Thyroid gland (tissue), 4 donors: ENCODE data around the gene COL23A1.

ENCODE experiments used
- POLR2A ChIP-seq, 2 donors: fragments of 450-650 bp; IDR thresholded peaks; one replicate each; pipeline ENCODE4 v1.6.1; 2017; ENCODE audit warnings: antibody characterized with exemption in 2 of 2, mild to moderate bottlenecking in 2 of 2, moderate library complexity in 1 of 2
- TF ChIP-seq, protein P1 (sequence below), 6 experiments: fragments of 200-600 bp in 3 of 6; fragments of 450-650 bp in 3 of 6; sonication (generic) in 3 of 6; IDR thresholded peaks; one replicate each; pipeline ENCODE4 v1.5.1; 2016 to 2019; ENCODE audit warnings: antibody characterized with exemption in 6 of 6, mild to moderate bottlenecking in 2 of 6, inconsistent platforms in 1 of 6, moderate library complexity in 1 of 6

DNA sequence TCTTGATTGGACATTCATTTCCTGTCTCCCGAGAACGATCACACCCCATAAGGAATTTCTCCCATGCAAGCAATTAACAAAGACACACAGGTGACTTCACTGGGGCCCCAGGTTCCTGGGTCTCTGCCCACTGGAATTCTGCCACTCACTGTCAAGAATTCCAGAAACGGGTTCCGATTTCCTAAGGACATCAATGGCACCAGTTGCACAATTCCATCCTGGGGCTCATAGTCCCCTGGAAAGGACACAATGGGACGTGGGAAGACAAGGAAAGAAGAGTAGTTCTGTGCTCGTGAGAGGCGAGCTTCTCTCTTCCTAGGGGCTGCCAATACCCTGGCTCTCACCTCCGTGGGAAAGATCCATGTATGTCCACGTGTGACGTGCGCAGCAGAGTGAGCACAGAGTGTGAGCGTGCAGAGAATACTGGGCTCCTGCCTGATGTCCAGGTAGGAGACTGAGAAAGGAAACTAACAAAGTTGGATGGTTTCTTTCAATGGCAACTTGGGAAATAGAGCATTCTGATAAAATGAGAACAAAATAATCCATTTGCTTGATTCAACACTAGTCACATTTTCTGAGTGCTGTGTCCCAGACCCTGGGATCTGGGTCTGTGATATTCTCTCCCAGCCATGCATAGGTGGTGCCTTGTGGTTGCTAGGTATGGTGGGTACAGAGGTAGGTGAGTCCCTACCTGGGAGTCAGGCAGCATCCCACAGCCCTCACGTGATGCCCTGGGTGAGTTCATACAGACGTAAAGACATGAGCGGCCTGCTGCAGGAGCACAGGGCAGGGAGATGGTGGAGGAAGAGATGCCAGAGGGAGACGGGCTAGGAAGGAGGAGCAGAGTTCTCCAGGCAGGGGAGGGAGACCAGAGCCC lies 159.8 kb downstream of the COL23A1 start:
- TF ChIP-seq, protein P1, sequence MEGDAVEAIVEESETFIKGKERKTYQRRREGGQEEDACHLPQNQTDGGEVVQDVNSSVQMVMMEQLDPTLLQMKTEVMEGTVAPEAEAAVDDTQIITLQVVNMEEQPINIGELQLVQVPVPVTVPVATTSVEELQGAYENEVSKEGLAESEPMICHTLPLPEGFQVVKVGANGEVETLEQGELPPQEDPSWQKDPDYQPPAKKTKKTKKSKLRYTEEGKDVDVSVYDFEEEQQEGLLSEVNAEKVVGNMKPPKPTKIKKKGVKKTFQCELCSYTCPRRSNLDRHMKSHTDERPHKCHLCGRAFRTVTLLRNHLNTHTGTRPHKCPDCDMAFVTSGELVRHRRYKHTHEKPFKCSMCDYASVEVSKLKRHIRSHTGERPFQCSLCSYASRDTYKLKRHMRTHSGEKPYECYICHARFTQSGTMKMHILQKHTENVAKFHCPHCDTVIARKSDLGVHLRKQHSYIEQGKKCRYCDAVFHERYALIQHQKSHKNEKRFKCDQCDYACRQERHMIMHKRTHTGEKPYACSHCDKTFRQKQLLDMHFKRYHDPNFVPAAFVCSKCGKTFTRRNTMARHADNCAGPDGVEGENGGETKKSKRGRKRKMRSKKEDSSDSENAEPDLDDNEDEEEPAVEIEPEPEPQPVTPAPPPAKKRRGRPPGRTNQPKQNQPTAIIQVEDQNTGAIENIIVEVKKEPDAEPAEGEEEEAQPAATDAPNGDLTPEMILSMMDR (IDR thresholded peaks at IDR 0.05) = no peak
- TF ChIP-seq POLR2A (IDR thresholded peaks at IDR 0.05) = no peak
